ENCODE measurements around the gene HLA-DPA1.

Gene HLA-DPA1

DNA sequence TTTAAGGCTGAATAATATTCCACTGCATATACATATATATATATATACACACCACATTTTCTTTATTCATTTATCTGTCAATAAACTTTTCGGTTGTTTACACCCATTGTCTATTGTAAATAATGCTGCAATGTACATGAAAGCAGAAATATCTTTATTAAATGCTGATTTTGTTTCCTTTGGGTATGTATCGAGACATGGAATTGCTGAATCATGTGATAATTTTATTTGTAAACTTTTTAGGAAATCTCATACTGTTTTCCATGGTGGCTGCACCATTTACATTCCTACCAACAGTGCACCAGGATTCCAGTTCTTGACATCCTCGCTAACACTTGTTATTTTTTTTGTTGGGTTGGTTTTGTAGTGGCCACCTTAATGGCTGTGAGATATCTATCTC, 49.9 kb downstream of the HLA-DPA1 start:
- Histone ChIP-seq H3K4me1 (peaks cover 33 to 43% (median 37%) of the 10 kb centered on the region in 10 experiments), H3K4me2 (no peak overlapping the region), H3K27ac (no peak overlapping the region), H3K9ac (no peak overlapping the region), H3K36me3 (no peaks in the 10 kb centered on the region), H4K20me1 (no peaks in the 10 kb centered on the region), H3K9me3 (replicated peaks in 1 of 11) (peaks cover 0 to 5% (median 0%) of the 10 kb centered on the region in 11 experiments; a peak in 1 of 22 replicates), H3K4me3 (no peak overlapping the region), H3K27me3 (no peaks in the 10 kb centered on the region)
- no peak for TF ChIP-seq Cebpa-rat (IDR thresholded peaks at IDR 0.05)

DNA sequence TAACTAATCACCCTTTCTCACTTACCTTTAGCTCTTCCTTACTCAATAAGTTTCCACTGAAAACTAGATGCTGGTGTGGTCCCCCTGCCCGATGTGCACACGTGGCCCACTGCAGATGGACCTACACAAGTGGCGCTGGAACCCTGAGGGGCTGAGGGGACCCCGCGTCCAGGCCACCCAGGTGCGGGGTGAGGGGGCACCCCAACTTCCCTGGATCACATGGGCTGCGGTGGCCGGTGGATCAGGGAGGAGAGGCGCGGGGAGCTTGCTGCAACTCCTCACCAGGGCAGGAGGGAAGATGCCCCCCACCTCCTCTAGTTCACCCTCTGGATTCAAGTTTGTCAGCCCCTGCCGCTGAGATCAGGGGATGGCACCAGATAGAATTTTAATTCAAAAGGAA, 51.5 kb downstream of the HLA-DPA1 start:
- TF ChIP-seq Cebpa-rat (IDR thresholded peaks at IDR 0.05), result no peak

DNA sequence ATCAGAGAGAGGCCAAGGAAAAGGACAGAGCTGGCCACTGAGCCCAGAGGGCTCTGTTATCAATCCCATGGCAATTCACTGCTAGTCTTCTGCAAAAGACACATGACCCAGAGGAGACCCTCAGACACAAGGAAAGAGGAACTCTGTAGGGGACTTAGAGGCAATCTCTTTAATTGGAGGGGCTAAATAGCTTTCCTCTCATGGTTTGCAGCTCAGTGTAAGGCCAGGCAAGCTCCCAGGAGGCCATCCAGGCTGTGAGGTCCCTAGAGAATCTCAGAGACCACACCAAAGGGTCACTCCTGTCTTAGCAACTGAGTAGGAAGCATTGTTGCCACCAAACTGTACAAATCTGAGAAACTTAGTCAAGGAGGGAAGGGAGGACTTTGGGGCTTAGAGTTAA, 54.1 kb downstream of the HLA-DPA1 start:
- peaks cover 46 to 60% (median 52%) of the 10 kb centered on the region in 10 experiments for H3K4me1 ChIP-seq
- H3K9ac ChIP-seq, result peak overlapping the region; percentile 12 to 65 (median 54); a peak in 19 of 22 replicates
- peak overlapping the region in 2 of 10 experiments; percentile 9 to 21; a peak in 4 of 20 replicates for H3K4me3 ChIP-seq
- peak overlapping the region; percentile 46 to 82 (median 72); a peak in 21 of 22 replicates for H3K27ac ChIP-seq
- no peaks in the 10 kb centered on the region for H4K20me1 ChIP-seq
- H3K36me3 ChIP-seq, result no peaks in the 10 kb centered on the region
- peak overlapping the region; percentile 77 to 89 (median 83) for H3K4me2 ChIP-seq
- no peaks in the 10 kb centered on the region for H3K9me3 ChIP-seq (replicated peaks in 1 of 11)
- TF ChIP-seq Cebpa-rat (IDR thresholded peaks at IDR 0.05), result no peak
- no peaks in the 10 kb centered on the region for H3K27me3 ChIP-seq

More for the DNA sequence above, 51.5 kb downstream of the HLA-DPA1 start:
- Histone ChIP-seq H3K4me1 (peaks cover 36 to 48% (median 43%) of the 10 kb centered on the region in 10 experiments), H3K4me3 (no peak overlapping the region), H4K20me1 (no peaks in the 10 kb centered on the region), H3K27me3 (no peaks in the 10 kb centered on the region), H3K4me2 (no peak overlapping the region), H3K36me3 (no peaks in the 10 kb centered on the region), H3K9ac (no peak overlapping the region), H3K9me3 (replicated peaks in 1 of 11) (peaks cover 0 to 3% (median 0%) of the 10 kb centered on the region in 11 experiments; a peak in 1 of 22 replicates), H3K27ac (no peak overlapping the region)

GRCh38 chr6:33018904-33019303, 54.5 kb downstream of the HLA-DPA1 start:
- no peak for TF ChIP-seq Cebpa-rat (IDR thresholded peaks at IDR 0.05)
- Histone ChIP-seq H3K4me3 (peak overlapping the region in 2 of 10 experiments; percentile 9 to 21; a peak in 3 of 20 replicates), H3K27me3 (no peaks in the 10 kb centered on the region), H3K9ac (peak overlapping the region; percentile 24 to 65 (median 54); a peak in 18 of 22 replicates), H4K20me1 (no peaks in the 10 kb centered on the region), H3K4me2 (peak overlapping the region; percentile 77 to 89 (median 83)), H3K4me1 (peaks cover 46 to 60% (median 52%) of the 10 kb centered on the region in 10 experiments), H3K27ac (peak overlapping the region; percentile 46 to 82 (median 72); a peak in 21 of 22 replicates), H3K9me3 (replicated peaks in 1 of 11) (no peaks in the 10 kb centered on the region), H3K36me3 (no peaks in the 10 kb centered on the region)

- TF ChIP-seq Cebpa-rat (IDR thresholded peaks at IDR 0.05), result no peak
- no peaks in the 10 kb centered on the region for H3K9me3 ChIP-seq (replicated peaks in 1 of 11)
- H3K4me3 ChIP-seq, result no peak overlapping the region
- H3K4me1 ChIP-seq, result peaks cover 46 to 60% (median 52%) of the 10 kb centered on the region in 10 experiments
- H3K36me3 ChIP-seq, result no peaks in the 10 kb centered on the region
- no peaks in the 10 kb centered on the region for H4K20me1 ChIP-seq
- H3K9ac ChIP-seq, result peak overlapping the region in 9 of 11 experiments; percentile 10 to 65 (median 36); a peak in 6 of 22 replicates
- no peaks in the 10 kb centered on the region for H3K27me3 ChIP-seq
- peak overlapping the region; percentile 77 to 89 (median 83) for H3K4me2 ChIP-seq
- H3K27ac ChIP-seq, result peak overlapping the region in 10 of 11 experiments; percentile 57 to 82 (median 73); a peak in 18 of 22 replicates
Measured at GRCh38 chr6:33018418-33018817, 55.0 kb downstream of the HLA-DPA1 start.

DNA sequence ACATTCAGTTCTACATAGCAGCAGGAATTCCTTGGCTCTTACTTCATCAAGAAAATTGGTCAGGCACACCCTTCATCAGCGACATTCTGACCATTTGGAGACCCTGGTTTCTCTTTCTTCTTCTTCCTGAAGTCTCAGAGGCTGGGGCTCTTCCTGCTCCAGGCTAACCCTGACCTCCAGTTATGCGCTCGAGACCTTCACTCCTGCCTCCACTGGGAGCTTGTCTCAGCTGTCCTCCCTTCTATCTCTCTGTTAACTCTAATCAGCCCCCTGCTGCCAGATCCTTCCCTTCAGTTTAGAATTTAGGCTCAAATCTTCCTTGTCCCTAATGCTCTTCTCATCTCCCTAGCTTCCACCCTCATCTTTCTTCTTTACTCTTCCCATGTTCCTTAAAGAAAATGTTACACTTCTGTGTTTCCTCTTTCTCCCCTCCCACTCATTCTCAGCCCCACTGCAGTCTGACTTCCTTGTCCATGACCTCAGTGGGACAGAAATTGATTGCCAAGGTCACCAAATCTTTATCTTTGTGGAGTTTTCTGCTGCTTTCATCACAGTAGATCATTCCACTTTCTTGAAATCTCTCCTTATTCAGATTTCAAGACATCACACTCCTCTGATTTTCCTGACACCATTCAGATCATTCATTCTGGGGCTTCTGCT, 55.6 kb downstream of the HLA-DPA1 start:
- Histone ChIP-seq H4K20me1 (no peaks in the 10 kb centered on the region), H3K36me3 (no peaks in the 10 kb centered on the region), H3K4me1 (peaks cover 46 to 60% (median 52%) of the 10 kb centered on the region in 10 experiments), H3K9me3 (replicated peaks in 1 of 11) (no peaks in the 10 kb centered on the region), H3K27me3 (no peaks in the 10 kb centered on the region), H3K4me2 (peak overlapping the region; percentile 77 to 89 (median 83)), H3K9ac (peak overlapping the region in 9 of 11 experiments; percentile 10 to 65 (median 36); a peak in 7 of 22 replicates), H3K27ac (peak overlapping the region; percentile 5 to 82 (median 72); a peak in 18 of 22 replicates), H3K4me3 (no peak overlapping the region)
- no peak for TF ChIP-seq Cebpa-rat (IDR thresholded peaks at IDR 0.05)

- H3K9me3 ChIP-seq (replicated peaks in 1 of 11), result no peaks in the 10 kb centered on the region
- peak overlapping the region in 2 of 11 experiments; percentile 78 to 82; a peak in 4 of 22 replicates for H3K27ac ChIP-seq
- no peak overlapping the region for H3K4me3 ChIP-seq
- H3K27me3 ChIP-seq, result no peaks in the 10 kb centered on the region
- no peak for TF ChIP-seq Cebpa-rat (IDR thresholded peaks at IDR 0.05)
- H4K20me1 ChIP-seq, result no peaks in the 10 kb centered on the region
- peaks cover 46 to 60% (median 52%) of the 10 kb centered on the region in 10 experiments for H3K4me1 ChIP-seq
- no peak overlapping the region for H3K9ac ChIP-seq
- peak overlapping the region in 9 of 11 experiments; percentile 77 to 89 (median 83); a peak in 15 of 22 replicates for H3K4me2 ChIP-seq
- no peaks in the 10 kb centered on the region for H3K36me3 ChIP-seq
Measured at GRCh38 chr6:33017018-33017417, 56.4 kb downstream of the HLA-DPA1 start.

DNA sequence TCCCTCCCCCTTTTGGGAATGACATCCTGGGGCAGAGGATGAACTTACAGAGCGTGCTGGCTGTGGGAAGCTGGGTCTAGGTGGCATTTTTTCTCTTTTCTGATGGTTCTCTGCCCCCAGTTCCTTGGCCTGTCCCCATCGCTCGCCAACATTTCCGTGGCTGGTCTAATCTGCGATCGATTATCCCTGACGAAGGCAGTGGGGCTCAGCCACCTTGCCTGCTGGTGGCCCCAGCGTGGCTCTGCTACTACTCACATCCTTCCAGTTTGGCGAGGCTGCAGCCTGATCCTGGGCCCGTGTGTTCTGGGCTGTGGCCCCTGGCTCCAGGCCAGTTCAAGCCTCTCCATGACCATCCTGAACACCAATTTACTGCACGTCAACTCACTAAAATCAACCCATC, 57.7 kb downstream of the HLA-DPA1 start:
- no peak overlapping the region; a peak in 1 of 22 replicates for H3K9ac ChIP-seq

GRCh38 chr6:33014841-33015634, 58.4 kb downstream of the HLA-DPA1 start:
- no peaks in the 10 kb centered on the region for H4K20me1 ChIP-seq
- H3K4me2 ChIP-seq, result peak overlapping the region in 10 of 11 experiments; percentile 12 to 58 (median 32); a peak in 15 of 22 replicates
- no peak overlapping the region; a peak in 1 of 22 replicates for H3K9ac ChIP-seq
- H3K4me3 ChIP-seq, result no peak overlapping the region
- no peaks in the 10 kb centered on the region for H3K27me3 ChIP-seq
- H3K27ac ChIP-seq, result no peak overlapping the region
- no peaks in the 10 kb centered on the region for H3K36me3 ChIP-seq
- no peak for TF ChIP-seq Cebpa-rat (IDR thresholded peaks at IDR 0.05)
- H3K4me1 ChIP-seq, result peaks cover 39 to 48% (median 43%) of the 10 kb centered on the region in 10 experiments
- no peaks in the 10 kb centered on the region for H3K9me3 ChIP-seq (replicated peaks in 1 of 11)

More for the DNA sequence above, 57.7 kb downstream of the HLA-DPA1 start:
- Histone ChIP-seq H3K27ac (no peak overlapping the region), H3K4me1 (peaks cover 43 to 51% (median 49%) of the 10 kb centered on the region in 10 experiments), H3K4me2 (peak overlapping the region in 1 of 11 experiments; percentile 29; a peak in 3 of 22 replicates), H3K27me3 (no peaks in the 10 kb centered on the region), H3K4me3 (no peak overlapping the region), H4K20me1 (no peaks in the 10 kb centered on the region), H3K36me3 (no peaks in the 10 kb centered on the region), H3K9me3 (replicated peaks in 1 of 11) (no peaks in the 10 kb centered on the region)
- no peak for TF ChIP-seq Cebpa-rat (IDR thresholded peaks at IDR 0.05)

All from BLaER1 treated with 17β-estradiol and CSF1 and Interleukin-3, amounts not matched to agents 10 nM and 100 nM (cell line).